Measurements from ENCODE around the gene MAGEA10. TPM values are rescaled to one million over a fixed set of nuclear protein-coding genes. Genes with fewer than 3 reads are reported as not detected.
"Not testable (repeated sequence)": the region's sequence is repeated elsewhere in the genome, so short reads cannot be mapped to it uniquely, and the experiment has no call there.

The MAGEA10 gene
- total RNA-seq, result not detected in 2 replicates
- long read RNA-seq, result 0 reads

DNA sequence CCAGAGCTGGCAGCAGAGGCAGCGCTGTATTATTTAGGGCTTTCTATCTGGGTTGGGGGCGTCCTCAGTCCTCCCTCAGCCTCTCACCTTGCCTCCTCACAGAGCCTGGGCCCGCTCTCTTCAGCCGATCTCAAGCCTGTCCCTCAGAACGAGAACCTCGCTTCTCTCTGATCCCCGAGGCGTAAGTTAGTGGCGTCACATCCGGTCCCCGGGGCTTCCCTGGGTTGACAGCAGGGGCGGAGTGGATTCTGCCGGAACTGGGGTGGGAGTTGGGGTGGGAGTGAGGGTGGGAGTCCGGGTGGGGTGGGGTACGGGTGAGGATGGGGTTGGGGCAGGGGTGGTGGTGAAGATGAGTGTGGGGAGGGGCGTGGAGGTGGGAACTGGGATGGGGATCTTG lies at the start of gene MAGEA10:
TSS of gene MAGEA10 (minus strand) at position 190 of the 397 bp plus-strand sequence. CDS start 2,957 bp downstream, outside the sequence.
- Mint-ChIP-seq H3K4me3 (ENCODE audit: unreplicated experiment) (no peak within 1 kb of the TSS), H3K9me3 (ENCODE audit: unreplicated experiment) (peaks cover 20% of the 10 kb centered on the region), H3K27ac (ENCODE audit: unreplicated experiment) (no peak within 1 kb of the TSS), H3K4me1 (ENCODE audit: unreplicated experiment) (no peaks in the 10 kb centered on the region), H3K27me3 (ENCODE audit: unreplicated experiment) (no peaks in the 10 kb centered on the region), H3K36me3 (ENCODE audit: unreplicated experiment) (no peaks in the 10 kb centered on the region)
- DNase-seq (ENCODE audit: extremely low spot score, unreplicated experiment), result no peak
- TF ChIP-seq, protein P1, sequence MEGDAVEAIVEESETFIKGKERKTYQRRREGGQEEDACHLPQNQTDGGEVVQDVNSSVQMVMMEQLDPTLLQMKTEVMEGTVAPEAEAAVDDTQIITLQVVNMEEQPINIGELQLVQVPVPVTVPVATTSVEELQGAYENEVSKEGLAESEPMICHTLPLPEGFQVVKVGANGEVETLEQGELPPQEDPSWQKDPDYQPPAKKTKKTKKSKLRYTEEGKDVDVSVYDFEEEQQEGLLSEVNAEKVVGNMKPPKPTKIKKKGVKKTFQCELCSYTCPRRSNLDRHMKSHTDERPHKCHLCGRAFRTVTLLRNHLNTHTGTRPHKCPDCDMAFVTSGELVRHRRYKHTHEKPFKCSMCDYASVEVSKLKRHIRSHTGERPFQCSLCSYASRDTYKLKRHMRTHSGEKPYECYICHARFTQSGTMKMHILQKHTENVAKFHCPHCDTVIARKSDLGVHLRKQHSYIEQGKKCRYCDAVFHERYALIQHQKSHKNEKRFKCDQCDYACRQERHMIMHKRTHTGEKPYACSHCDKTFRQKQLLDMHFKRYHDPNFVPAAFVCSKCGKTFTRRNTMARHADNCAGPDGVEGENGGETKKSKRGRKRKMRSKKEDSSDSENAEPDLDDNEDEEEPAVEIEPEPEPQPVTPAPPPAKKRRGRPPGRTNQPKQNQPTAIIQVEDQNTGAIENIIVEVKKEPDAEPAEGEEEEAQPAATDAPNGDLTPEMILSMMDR (IDR thresholded peaks at IDR 0.05), result no peak

DNA sequence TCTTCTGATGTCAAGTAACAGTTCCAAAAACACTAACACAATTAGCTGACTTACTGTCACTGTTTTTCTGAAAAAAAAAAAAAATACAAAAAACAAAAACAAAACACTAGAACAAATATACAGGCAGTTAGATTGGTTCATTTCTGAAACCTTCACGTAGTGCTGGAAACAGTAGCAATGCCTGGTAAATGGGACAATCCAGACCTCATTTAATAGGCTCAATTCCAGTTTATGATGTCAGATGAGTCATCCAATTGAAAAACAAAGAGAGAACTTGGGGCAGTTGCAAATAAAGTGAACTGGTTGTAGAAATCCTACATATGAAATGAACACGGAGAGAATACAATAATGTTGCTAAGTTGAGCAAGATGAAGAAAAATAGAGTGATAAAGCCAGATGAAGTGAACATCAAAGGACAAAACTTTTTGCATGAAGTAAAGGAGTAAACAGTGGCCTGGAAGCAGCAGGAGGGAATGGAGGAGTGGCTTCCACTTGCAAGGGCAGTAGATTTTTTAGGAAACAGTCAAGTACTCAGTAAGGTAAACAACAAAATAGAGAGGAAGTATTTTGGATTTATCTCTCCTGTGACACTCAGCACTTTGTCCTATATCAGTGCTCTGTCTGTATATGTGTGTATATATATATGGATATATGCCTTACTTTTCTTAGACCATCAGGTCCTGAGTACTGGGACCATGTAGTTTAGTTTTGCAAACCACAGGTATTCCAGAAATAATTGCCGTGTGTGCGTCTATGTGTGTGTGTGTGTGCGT lies 39.3 kb upstream of the MAGEA10 start:
- TF ChIP-seq, protein P1 (IDR thresholded peaks at IDR 0.05), result no peak
- Mint-ChIP-seq H3K27me3 (ENCODE audit: unreplicated experiment) (no peaks in the 10 kb centered on the region), H3K36me3 (ENCODE audit: unreplicated experiment) (no peaks in the 10 kb centered on the region), H3K4me1 (ENCODE audit: unreplicated experiment) (no peaks in the 10 kb centered on the region), H3K9me3 (ENCODE audit: unreplicated experiment) (peaks cover 23% of the 10 kb centered on the region), H3K4me3 (ENCODE audit: unreplicated experiment) (no peak overlapping the region), H3K27ac (ENCODE audit: unreplicated experiment) (no peak overlapping the region)
- DNase-seq (ENCODE audit: extremely low spot score, unreplicated experiment), result no peak

DNA sequence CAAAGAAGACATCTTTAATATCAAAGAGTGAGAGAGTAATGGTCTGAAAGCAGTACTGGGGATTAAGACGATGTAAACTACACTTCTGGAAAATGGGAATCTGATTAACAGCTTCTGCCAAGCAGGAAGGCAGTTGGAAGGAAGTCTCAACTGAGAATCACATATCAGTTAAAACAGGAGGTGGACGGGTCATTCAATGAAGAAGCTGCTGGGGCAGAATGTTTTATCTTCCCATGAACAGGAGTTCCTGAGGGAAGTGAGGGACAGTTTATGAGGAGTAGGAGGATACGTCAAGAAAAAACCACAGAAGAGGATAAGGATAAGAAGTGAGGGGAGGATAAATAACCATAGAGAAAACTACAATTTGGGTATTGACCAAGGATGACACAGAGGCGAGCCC lies 38.7 kb upstream of the MAGEA10 start:
- no peaks in the 10 kb centered on the region for H3K4me1 Mint-ChIP-seq (ENCODE audit: unreplicated experiment)
- no peaks in the 10 kb centered on the region for H3K36me3 Mint-ChIP-seq (ENCODE audit: unreplicated experiment)
- H3K27me3 Mint-ChIP-seq (ENCODE audit: unreplicated experiment), result no peaks in the 10 kb centered on the region
- peaks cover 26% of the 10 kb centered on the region for H3K9me3 Mint-ChIP-seq (ENCODE audit: unreplicated experiment)
- TF ChIP-seq, protein P1 (IDR thresholded peaks at IDR 0.05), result no peak
- no peak overlapping the region for H3K4me3 Mint-ChIP-seq (ENCODE audit: unreplicated experiment)
- no peak for DNase-seq (ENCODE audit: extremely low spot score, unreplicated experiment)
- no peak overlapping the region for H3K27ac Mint-ChIP-seq (ENCODE audit: unreplicated experiment)

GRCh38 chrX:152175892-152176291 lies 37.5 kb upstream of the MAGEA10 start:
- not testable (repeated sequence) for H3K4me1 Mint-ChIP-seq (ENCODE audit: unreplicated experiment); H3K4me3 Mint-ChIP-seq (ENCODE audit: unreplicated experiment); DNase-seq (ENCODE audit: extremely low spot score, unreplicated experiment); H3K36me3 Mint-ChIP-seq (ENCODE audit: unreplicated experiment); H3K27ac Mint-ChIP-seq (ENCODE audit: unreplicated experiment); H3K27me3 Mint-ChIP-seq (ENCODE audit: unreplicated experiment)
- peaks cover 30% of the 10 kb centered on the region for H3K9me3 Mint-ChIP-seq (ENCODE audit: unreplicated experiment)

DNA sequence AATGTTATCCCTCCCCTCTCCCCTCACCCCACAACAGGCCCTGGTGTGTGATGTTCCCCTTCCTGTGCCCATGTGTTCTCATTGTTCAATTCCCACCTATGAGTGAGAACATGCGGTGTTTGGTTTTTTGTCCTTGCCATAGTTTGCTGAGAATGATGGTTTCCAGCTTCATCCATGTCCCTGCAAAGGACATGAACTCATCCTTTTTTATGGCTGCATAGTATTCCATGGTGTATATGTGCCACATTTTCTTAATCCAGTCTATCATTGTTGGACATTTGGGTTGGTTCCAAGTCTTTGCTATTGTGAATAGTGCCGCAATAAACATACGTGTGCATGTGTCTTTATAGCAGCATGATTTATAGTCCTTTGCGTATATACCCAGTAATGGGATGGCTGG lies 35.5 kb upstream of the MAGEA10 start:
- H3K27ac Mint-ChIP-seq (ENCODE audit: unreplicated experiment); H3K36me3 Mint-ChIP-seq (ENCODE audit: unreplicated experiment); H3K4me3 Mint-ChIP-seq (ENCODE audit: unreplicated experiment); DNase-seq (ENCODE audit: extremely low spot score, unreplicated experiment); H3K4me1 Mint-ChIP-seq (ENCODE audit: unreplicated experiment); H3K27me3 Mint-ChIP-seq (ENCODE audit: unreplicated experiment): not testable (repeated sequence)
- peaks cover 24% of the 10 kb centered on the region for H3K9me3 Mint-ChIP-seq (ENCODE audit: unreplicated experiment)

DNA sequence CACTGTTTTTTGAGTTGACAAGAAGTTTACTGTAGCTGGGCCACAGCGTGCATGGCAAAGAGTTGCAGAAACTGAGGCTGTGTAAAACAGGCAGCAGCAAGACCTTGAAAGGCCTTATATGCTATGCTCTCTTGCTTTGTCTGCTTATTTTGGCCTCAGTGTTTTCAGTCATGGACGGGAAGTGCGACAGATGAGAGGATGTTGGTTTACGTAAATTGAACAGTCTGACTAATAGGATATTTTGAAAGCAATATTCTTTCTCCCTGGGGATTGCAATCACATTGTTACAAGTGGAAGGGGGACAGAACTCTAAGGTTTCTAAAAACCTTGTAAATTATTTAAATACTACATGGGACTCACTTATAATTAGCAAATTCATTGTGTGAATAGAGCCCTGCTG lies 32.2 kb upstream of the MAGEA10 start:
- no peak for DNase-seq (ENCODE audit: extremely low spot score, unreplicated experiment)
- no peaks in the 10 kb centered on the region for H3K36me3 Mint-ChIP-seq (ENCODE audit: unreplicated experiment)
- H3K27ac Mint-ChIP-seq (ENCODE audit: unreplicated experiment), result no peak overlapping the region
- TF ChIP-seq, protein P1 (IDR thresholded peaks at IDR 0.05), result no peak
- H3K9me3 Mint-ChIP-seq (ENCODE audit: unreplicated experiment), result peaks cover 42% of the 10 kb centered on the region
- H3K4me3 Mint-ChIP-seq (ENCODE audit: unreplicated experiment), result no peak overlapping the region
- no peaks in the 10 kb centered on the region for H3K4me1 Mint-ChIP-seq (ENCODE audit: unreplicated experiment)
- no peaks in the 10 kb centered on the region for H3K27me3 Mint-ChIP-seq (ENCODE audit: unreplicated experiment)
